ENCODE results near the gene CFAP126.

DNA sequence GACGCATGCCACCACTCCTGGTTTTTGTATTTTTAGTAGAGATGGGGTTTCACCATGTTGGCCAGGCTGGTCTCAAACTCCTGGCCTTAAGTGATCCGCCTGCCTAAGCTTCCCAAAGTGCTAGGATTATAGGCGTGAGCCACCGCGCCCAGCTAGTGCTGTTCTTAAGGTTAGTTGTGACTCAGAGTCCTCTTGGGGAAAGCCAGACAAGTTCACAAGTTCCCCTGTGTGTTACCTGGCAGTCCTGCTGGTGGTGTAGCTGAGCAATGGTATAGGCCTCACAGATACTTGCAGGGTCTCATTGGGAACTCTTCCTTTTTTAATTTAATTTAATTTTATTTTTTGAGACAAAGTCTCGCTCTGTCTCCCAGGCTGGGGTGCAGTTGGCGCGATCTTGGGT, 10.6 kb downstream of the CFAP126 start:
- TF ChIP-seq, protein P1, sequence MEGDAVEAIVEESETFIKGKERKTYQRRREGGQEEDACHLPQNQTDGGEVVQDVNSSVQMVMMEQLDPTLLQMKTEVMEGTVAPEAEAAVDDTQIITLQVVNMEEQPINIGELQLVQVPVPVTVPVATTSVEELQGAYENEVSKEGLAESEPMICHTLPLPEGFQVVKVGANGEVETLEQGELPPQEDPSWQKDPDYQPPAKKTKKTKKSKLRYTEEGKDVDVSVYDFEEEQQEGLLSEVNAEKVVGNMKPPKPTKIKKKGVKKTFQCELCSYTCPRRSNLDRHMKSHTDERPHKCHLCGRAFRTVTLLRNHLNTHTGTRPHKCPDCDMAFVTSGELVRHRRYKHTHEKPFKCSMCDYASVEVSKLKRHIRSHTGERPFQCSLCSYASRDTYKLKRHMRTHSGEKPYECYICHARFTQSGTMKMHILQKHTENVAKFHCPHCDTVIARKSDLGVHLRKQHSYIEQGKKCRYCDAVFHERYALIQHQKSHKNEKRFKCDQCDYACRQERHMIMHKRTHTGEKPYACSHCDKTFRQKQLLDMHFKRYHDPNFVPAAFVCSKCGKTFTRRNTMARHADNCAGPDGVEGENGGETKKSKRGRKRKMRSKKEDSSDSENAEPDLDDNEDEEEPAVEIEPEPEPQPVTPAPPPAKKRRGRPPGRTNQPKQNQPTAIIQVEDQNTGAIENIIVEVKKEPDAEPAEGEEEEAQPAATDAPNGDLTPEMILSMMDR (conservative IDR thresholded peaks at IDR 0.05 in 1 of 2, IDR thresholded peaks at IDR 0.05 in 1 of 2; ENCODE audit: extremely low read depth in 1 of 2, insufficient read depth in 1 of 2, low read depth in 1 of 2, low read length in 2 of 2): no peak
- no peak for TF ChIP-seq EZH2 (IDR thresholded peaks at IDR 0.05; ENCODE audit: borderline replicate concordance, low read length)

Data from mammary epithelial cell (primary cell).